ENCODE results near the gene EXD3. TPM values are rescaled to one million over a fixed set of nuclear protein-coding genes. Genes with fewer than 3 reads are reported as not detected.
A peak's percentile ranks its signal among the peaks of the same experiment; 100 is the strongest.
"Not testable (repeated sequence)": the region's sequence is repeated elsewhere in the genome, so short reads cannot be mapped to it uniquely, and the experiment has no call there.

The EXD3 gene
- total RNA-seq, 1 donor = 7.3 TPM

DNA sequence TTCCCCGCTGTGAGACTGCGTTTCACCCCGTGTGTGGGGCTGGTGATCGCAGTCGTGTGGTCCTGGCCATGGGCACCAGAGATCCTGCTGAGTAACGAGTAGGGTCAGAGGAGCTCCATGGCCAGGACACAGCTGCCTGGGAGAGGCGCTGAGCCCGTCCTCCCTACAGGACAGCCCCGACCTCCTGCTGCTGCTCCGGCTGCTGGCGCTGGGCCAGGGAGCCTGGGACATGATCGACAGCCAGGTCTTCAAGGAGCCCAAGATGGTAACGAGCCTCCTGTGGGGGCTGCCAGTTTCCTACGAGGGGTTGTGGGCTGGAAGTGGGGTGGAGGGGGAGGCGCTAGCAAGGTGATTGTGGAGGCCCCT is 156.8 kb downstream of the EXD3 start:
- DNase-seq (ENCODE audit: low read depth) = no peak
- TF ChIP-seq, protein P1, sequence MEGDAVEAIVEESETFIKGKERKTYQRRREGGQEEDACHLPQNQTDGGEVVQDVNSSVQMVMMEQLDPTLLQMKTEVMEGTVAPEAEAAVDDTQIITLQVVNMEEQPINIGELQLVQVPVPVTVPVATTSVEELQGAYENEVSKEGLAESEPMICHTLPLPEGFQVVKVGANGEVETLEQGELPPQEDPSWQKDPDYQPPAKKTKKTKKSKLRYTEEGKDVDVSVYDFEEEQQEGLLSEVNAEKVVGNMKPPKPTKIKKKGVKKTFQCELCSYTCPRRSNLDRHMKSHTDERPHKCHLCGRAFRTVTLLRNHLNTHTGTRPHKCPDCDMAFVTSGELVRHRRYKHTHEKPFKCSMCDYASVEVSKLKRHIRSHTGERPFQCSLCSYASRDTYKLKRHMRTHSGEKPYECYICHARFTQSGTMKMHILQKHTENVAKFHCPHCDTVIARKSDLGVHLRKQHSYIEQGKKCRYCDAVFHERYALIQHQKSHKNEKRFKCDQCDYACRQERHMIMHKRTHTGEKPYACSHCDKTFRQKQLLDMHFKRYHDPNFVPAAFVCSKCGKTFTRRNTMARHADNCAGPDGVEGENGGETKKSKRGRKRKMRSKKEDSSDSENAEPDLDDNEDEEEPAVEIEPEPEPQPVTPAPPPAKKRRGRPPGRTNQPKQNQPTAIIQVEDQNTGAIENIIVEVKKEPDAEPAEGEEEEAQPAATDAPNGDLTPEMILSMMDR (IDR thresholded peaks at IDR 0.05; ENCODE audit: insufficient read depth, low read depth, low read length) = no peak
- no peak overlapping the region for H3K4me3 ChIP-seq (ENCODE audit: low read depth, low read length)

DNA sequence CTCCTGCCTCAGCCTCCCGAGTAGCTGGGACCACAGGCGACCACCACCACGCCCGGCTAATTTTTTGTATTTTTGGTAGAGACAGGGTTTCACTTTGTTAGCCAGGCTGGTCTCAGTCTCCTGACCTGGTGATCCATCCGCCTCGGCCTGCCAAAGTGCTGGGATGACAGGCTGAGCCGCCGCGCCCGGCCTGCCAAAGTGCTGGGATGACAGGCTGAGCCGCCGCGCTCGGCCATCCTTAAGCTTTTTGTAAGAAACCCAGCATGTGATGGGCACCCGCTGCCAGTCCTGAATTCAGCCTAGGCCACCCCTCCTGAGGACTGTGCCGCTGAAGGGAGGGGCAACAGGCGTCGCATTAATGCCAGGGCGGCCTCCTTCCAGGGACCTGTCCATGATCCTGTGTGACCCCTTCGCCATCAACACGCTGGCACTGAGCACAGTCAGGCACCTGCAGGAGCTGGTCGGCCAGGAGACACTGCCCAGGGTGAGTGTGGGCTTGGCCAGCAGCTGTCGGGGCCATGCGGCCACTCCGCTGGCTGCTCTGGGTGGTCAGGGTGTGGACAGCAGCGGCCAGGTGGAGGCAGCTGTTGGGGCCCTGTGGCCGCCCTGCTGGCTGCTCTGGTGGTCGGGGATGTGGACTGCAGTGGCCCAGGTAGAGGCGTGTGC is 157.3 kb downstream of the EXD3 start:
- TF ChIP-seq, protein P1 (IDR thresholded peaks at IDR 0.05; ENCODE audit: insufficient read depth, low read depth, low read length) = no peak
- DNase-seq (ENCODE audit: low read depth) = no peak
- H3K4me3 ChIP-seq (ENCODE audit: low read depth, low read length) = no peak overlapping the region

DNA sequence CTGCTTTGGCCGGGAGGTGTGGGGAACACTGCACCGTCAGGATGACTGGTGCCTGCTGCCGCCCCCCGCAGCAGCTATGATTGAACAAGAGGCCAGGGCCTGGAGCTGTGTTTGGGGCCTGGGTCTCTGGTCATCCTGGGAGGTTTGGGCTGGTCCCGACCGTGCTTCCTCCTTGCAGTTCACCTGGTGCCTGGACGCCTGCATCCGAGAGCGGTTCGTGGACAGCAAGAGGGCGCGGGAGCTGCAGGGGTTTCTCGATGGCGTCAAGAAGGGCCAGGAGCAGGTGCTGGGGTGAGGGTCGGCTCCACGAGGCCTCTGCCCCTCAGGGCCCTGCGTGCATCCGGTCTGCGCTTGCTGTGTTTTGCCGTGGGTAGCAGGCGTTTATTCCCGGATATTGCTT is 158.9 kb downstream of the EXD3 start:
- no peak overlapping the region for H3K4me3 ChIP-seq (ENCODE audit: low read depth, low read length)
- TF ChIP-seq, protein P1 (IDR thresholded peaks at IDR 0.05; ENCODE audit: insufficient read depth, low read depth, low read length) = no peak
- no peak for DNase-seq (ENCODE audit: low read depth)

DNA sequence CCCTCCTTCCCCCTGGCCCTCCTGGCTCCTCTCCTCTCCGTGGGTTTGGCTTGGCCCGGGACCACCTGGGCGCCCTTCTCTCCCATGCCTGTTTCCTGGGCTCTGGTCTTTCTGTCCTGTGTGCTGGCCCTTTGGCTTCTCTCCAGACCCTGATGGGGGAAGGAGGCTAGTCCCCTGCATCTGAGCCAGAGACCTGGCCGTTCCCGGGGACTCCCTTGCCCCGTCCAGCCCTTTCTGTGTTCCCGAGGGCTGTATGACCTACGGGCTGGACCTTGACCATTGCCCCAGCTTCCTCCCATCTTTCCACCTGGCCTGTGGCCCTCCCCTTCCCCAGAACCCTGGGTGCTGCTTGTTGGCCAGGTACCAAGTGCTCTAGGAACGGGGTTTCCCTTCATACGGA is 159.5 kb downstream of the EXD3 start:
- H3K4me3 ChIP-seq (ENCODE audit: low read depth, low read length) = no peak overlapping the region
- TF ChIP-seq, protein P1 (IDR thresholded peaks at IDR 0.05; ENCODE audit: insufficient read depth, low read depth, low read length) = no peak
- no peak for DNase-seq (ENCODE audit: low read depth)

DNA sequence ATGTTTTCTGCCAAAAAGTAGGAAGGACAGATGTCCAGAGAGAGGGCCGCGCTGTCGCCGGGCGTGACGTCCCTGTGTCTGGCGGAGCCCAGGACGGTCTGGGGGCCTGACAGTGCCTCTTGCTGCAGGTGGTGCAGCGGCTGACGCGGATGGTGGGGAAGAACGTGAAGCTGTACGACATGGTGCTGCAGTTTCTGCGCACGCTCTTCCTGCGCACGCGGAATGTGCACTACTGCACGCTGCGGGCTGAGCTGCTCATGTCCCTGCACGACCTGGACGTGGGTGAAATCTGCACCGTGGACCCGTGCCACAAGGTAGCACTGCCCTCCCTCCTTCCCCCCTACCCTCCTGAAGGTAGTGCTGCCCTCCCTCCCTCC is 160.1 kb downstream of the EXD3 start:
- no peak for DNase-seq (ENCODE audit: low read depth)
- TF ChIP-seq, protein P1 (IDR thresholded peaks at IDR 0.05; ENCODE audit: insufficient read depth, low read depth, low read length) = no peak
- no peak overlapping the region for H3K4me3 ChIP-seq (ENCODE audit: low read depth, low read length)

DNA sequence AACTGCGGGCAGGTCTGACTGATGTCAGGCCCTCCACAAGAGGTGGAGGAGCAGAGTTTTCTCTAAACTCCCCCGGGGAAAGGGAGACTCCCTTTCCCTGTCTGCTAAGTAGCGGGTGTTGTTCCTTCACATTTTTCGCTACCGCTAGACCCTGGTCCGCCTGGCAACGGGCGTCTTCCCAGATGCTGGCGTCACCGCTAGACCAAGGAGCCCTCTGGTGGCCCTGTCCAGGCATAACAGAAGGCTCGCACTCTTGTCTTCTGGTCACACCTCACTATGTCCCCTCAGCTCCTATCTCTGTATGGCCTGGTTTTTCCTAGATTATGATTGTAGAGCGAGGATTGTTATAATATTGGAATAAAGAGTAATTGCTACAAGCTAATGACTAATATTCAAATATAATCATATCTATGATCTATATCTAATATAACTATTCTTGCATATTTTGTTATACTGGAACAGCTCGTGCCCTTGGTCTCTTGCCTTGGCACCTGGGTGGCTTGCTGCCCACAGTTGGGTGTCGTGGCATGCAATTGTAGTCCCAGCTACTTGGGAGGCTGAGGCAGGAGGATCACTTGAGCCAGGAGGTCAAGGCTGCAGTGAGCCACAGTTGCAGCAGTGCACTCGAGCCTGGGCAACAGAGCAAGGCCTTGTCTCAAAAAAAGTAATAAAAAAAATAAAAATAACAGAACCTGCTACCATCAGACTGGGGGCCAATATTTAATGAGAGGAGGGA is 160.6 kb downstream of the EXD3 start:
- TF ChIP-seq, protein P1 (IDR thresholded peaks at IDR 0.05; ENCODE audit: insufficient read depth, low read depth, low read length) = peak; percentile 56
- H3K4me3 ChIP-seq (ENCODE audit: low read depth, low read length) = not testable (repeated sequence)
- DNase-seq (ENCODE audit: low read depth) = peak; percentile 56

Other genes with a start within 250 kb of the EXD3 start
- gene ANAPC2, start 234.6 kb downstream of the EXD3 start, total RNA-seq = 22.9 and 24.8 TPM in 2 replicates
- gene SSNA1, start 234.5 kb downstream of the EXD3 start, total RNA-seq = 58.7 and 81.5 TPM in 2 replicates
- gene TPRN, start 222.4 kb downstream of the EXD3 start, total RNA-seq = 6.9 and 8.1 TPM in 2 replicates
- 33.2 and 40.2 TPM in 2 replicates for gene TMEM203, start 217.5 kb downstream of the EXD3 start, total RNA-seq
- gene NDOR1, start 217.5 kb downstream of the EXD3 start, total RNA-seq = 7.8 and 11.0 TPM in 2 replicates
- gene RNF208, start 200.9 kb downstream of the EXD3 start, total RNA-seq = under 0.01 TPM in 1 of 2 replicates, not detected in the other
- under 0.01 and 0.64 TPM in 2 replicates for gene CYSRT1, start 198.0 kb downstream of the EXD3 start, total RNA-seq
- not detected in 2 replicates for gene RNF224, start 195.7 kb downstream of the EXD3 start, total RNA-seq
- gene SLC34A3, start 192.3 kb downstream of the EXD3 start, total RNA-seq = under 0.01 TPM in 1 of 2 replicates, not detected in the other
- gene TUBB4B, start 181.9 kb downstream of the EXD3 start, total RNA-seq = 151 and 218 TPM in 2 replicates
- not detected in 2 replicates for gene STPG3, start 171.9 kb downstream of the EXD3 start, total RNA-seq
- gene NELFB, start 167.8 kb downstream of the EXD3 start, total RNA-seq = 47.1 and 48.6 TPM in 2 replicates
- 39.3 and 42.3 TPM in 2 replicates for gene TOR4A, start 145.4 kb downstream of the EXD3 start, total RNA-seq
- under 0.01 and 0.32 TPM in 2 replicates for gene NRARP, start 120.9 kb downstream of the EXD3 start, total RNA-seq
- 0.32 TPM in 1 of 2 replicates, not detected in the other for gene NOXA1, start 231 bp upstream of the EXD3 start, total RNA-seq
- gene ENTPD8, start 18.2 kb upstream of the EXD3 start, total RNA-seq = under 0.01 TPM in 1 of 2 replicates, not detected in the other
- 22.0 and 22.9 TPM in 2 replicates for gene NSMF, start 36.2 kb upstream of the EXD3 start, total RNA-seq
- 0.64 and 1.3 TPM in 2 replicates for gene PNPLA7, start 127.2 kb upstream of the EXD3 start, total RNA-seq
- 41.5 and 58.0 TPM in 2 replicates for gene MRPL41, start 128.7 kb upstream of the EXD3 start, total RNA-seq
- gene DPH7, start 155.8 kb upstream of the EXD3 start, total RNA-seq = 22.0 and 22.5 TPM in 2 replicates
- gene ZMYND19, start 167.3 kb upstream of the EXD3 start, total RNA-seq = 18.0 and 18.6 TPM in 2 replicates
- gene ARRDC1, start 182.5 kb upstream of the EXD3 start, total RNA-seq = 12.5 and 15.1 TPM in 2 replicates
- 41.9 and 43.6 TPM in 2 replicates for gene EHMT1, start 195.8 kb upstream of the EXD3 start, total RNA-seq